H1 (cell line): ENCODE data around the gene EDC3. TPM values are rescaled to one million over a fixed set of nuclear protein-coding genes. Genes with fewer than 3 reads are reported as not detected.

Experiments used
- ATF2 ChIP-seq: IDR thresholded peaks from 2 replicates; pipeline ENCODE4 v1.6.1; 2012; ENCODE audit warnings: low read length, inconsistent platforms
- CHD7 ChIP-seq: fragments of 300-600 bp; sonication (generic); IDR thresholded peaks from 2 replicates; pipeline ENCODE4 v1.7.1; 2012; ENCODE audit warnings: low read length, moderate library complexity, mild to moderate bottlenecking, inconsistent platforms; ENCODE audit not compliant: insufficient replicate concordance
- KDM5A ChIP-seq: fragments of 200-600 bp; IDR thresholded peaks from 2 replicates; pipeline ENCODE4 v1.7.1; 2012; ENCODE audit warnings: mild to moderate bottlenecking, low read length, inconsistent platforms, mixed read lengths
- RBBP5 ChIP-seq: IDR thresholded peaks from 2 replicates; pipeline ENCODE4 v1.7.1; 2012; ENCODE audit warnings: low read depth, mild to moderate bottlenecking, inconsistent platforms, low read length, moderate library complexity, borderline replicate concordance
- RNF2 ChIP-seq: fragments of 200-900, 300-1000 bp; sonication (generic); IDR thresholded peaks from 2 replicates; pipeline ENCODE4 v1.7.1; 2016; ENCODE audit warnings: borderline replicate concordance, low read depth, mild to moderate bottlenecking, antibody characterized with exemption, low read length; ENCODE audit not compliant: poor library complexity, severe bottlenecking; ENCODE audit errors: missing control alignments
- SRF ChIP-seq: IDR thresholded peaks from 2 replicates; pipeline ENCODE4 v1.6.1; 2011; ENCODE audit warnings: mild to moderate bottlenecking, low read depth, low read length, moderate library complexity
- polyA plus RNA-seq, 7 experiments: library from polyadenylated mRNA; depleted of rRNA in 3 of 7; stranded (reverse) in 5 of 7; unstranded in 2 of 7; fragments of >200 nt in 5 of 7; fragments of 200-250 nt in 2 of 7; gene quantifications; 1 replicate in 5 of 7; 2 replicates in 1 of 7; 4 replicates in 1 of 7; pipeline versions ENCODE4 v1.2.1 to v1.2.3, GENCODE V29; 2011 to 2013; ENCODE audit warnings: missing spikeins in 2 of 7, mixed read lengths in 2 of 7
- total RNA-seq: library from RNA; stranded (reverse); fragmentation: NEBNext Ultra II Directional; extraction: Animal tissue kit (Norgen Biotek cat#: 25700); gene quantifications from 2 replicates; pipeline ENCODE4 v1.2.1, GENCODE V29; 2021

Gene EDC3
- total and polyA plus RNA-seq, 2 of the 8 experiments (the other 6 are each of a cell fraction or from before 2014, with no cell fraction given): 45.0 to 50.8 TPM

- TF ChIP-seq SRF (no peak), CHD7 (no peak), KDM5A (no peak; the same call in 1 of the 2 replicates), RNF2 (no peak), RBBP5 (no peak), ATF2 (no peak)
These were observed 74.9 kb downstream of the EDC3 start (continued) for GRCh38 chr15:74620636-74621545.
